HCT116 (cell line): ENCODE measurements around the gene RASSF3. TPM values are rescaled to one million over a fixed set of nuclear protein-coding genes. Genes with fewer than 3 reads are reported as not detected.

Experiments
- ATAC-seq: fragments of 200-7000 bp; cut with Tn5 transposase; 2 replicates; pipeline ENCODE4 v1.9.1; 2020; ENCODE audit warnings: mild to moderate bottlenecking, moderate library complexity
- BruUV-seq: library from RNA; stranded (reverse); fragments of 400-500 nt; replicated peaks from 2 replicates; lab custom pipeline; 2021; lab: Mats Ljungman, UMichigan
- CTCF ChIA-PET: fragments of 300-600 bp; sonication (Branson Sonifier 250); formaldehyde crosslinking; loops from one replicate; lab custom pipeline; 2021; ENCODE audit warnings: antibody characterized with exemption; lab: Charles Lee
- POLR2A ChIA-PET: fragments of 300-600, 350-600 bp; sonication (Branson Sonifier 250); formaldehyde crosslinking; loops from one replicate; lab custom pipeline; 2021; ENCODE audit warnings: antibody characterized with exemption; lab: Charles Lee
- RAD21 ChIA-PET, 2 experiments: fragments of 300-600 bp; sonication (Branson Sonifier 250); formaldehyde crosslinking; loops; one replicate each; lab custom pipeline; 2023; ENCODE audit warnings: low total read pairs in 2 of 2; ENCODE audit not compliant: uncharacterized antibody in 2 of 2, unreplicated experiment in 2 of 2, low non-redundant PET in 1 of 2; lab: Charles Lee
- DNase-seq: peaks from one replicate; pipeline ENCODE4 v3.0.0-alpha.2; 2010; ENCODE audit warnings: low read depth, low spot score
- H2AFZ ChIP-seq: fragments of 200-600 bp; shearing (Covaris generic), sonication (generic); 2 replicates; pipeline ENCODE4 v1.6.1; 2017; ENCODE audit warnings: low read depth, mixed run types, mixed read lengths, antibody characterized with exemption, low read length; ENCODE audit not compliant: poor library complexity, severe bottlenecking
- H3K27ac ChIP-seq: 2 replicates; pipeline ENCODE4 v1.5.1; 2012; ENCODE audit warnings: low read depth, low read length
- H3K27me3 ChIP-seq: fragments of 200-600 bp; sonication (generic); 2 replicates; pipeline ENCODE4 v1.6.1; 2016; ENCODE audit warnings: mixed run types, low read length, mixed read lengths; ENCODE audit not compliant: insufficient read depth
- H3K36me3 ChIP-seq, 2 experiments: fragments of 200-500 bp in 1 of 2; fragments of 200-600 bp in 1 of 2; sonication (Bioruptor generic) in 1 of 2; sonication (generic) in 1 of 2; 2 replicates each; pipeline versions ENCODE4 v1.5.1 to v1.6.1; 2014 to 2016; ENCODE audit warnings: low read length in 2 of 2, inconsistent platforms in 1 of 2, mixed read lengths in 1 of 2, mixed run types in 1 of 2; ENCODE audit not compliant: insufficient read depth in 2 of 2, control insufficient read depth in 1 of 2
- H3K4me1 ChIP-seq, 2 experiments: fragments of 200-600 bp in 1 of 2; sonication (generic) in 1 of 2; 2 replicates each; pipeline versions ENCODE4 v1.5.1 to v1.6.1; 2012 to 2017; ENCODE audit warnings: low read length in 2 of 2, inconsistent platforms in 1 of 2, mild to moderate bottlenecking in 1 of 2, mixed read lengths in 1 of 2, mixed run types in 1 of 2, moderate library complexity in 1 of 2; ENCODE audit not compliant: insufficient read depth in 2 of 2, control insufficient read depth in 1 of 2
- H3K4me2 ChIP-seq: fragments of 200-600 bp; sonication (generic); 2 replicates; pipeline ENCODE4 v1.6.1; 2017; ENCODE audit warnings: mixed run types, low read length, mixed read lengths
- H3K4me3 ChIP-seq, 2 experiments: fragments of 200-600 bp in 1 of 2; sonication (generic) in 1 of 2; replicated peaks in 1 of 2; 2 replicates each; pipeline ENCODE4 v1.5.1; 2011 to 2016; ENCODE audit warnings: low read length in 2 of 2, control low read depth in 1 of 2, low read depth in 1 of 2, mild to moderate bottlenecking in 1 of 2, mixed read lengths in 1 of 2, mixed run types in 1 of 2
- H3K79me2 ChIP-seq: fragments of 200-600 bp; sonication (generic); 2 replicates; pipeline ENCODE4 v1.6.1; 2017; ENCODE audit warnings: mild to moderate bottlenecking, mixed run types, low read length, moderate library complexity, mixed read lengths; ENCODE audit not compliant: insufficient read depth
- H3K9ac ChIP-seq: fragments of 200-600 bp; sonication (generic); 2 replicates; pipeline ENCODE4 v1.6.1; 2016; ENCODE audit warnings: low read length, mixed read lengths
- H3K9me2 ChIP-seq: fragments of 200-600 bp; sonication (generic), shearing (Covaris generic); 2 replicates; pipeline ENCODE4 v1.6.1; 2017; ENCODE audit warnings: mixed run types, mild to moderate bottlenecking, moderate library complexity; ENCODE audit not compliant: insufficient read depth
- H3K9me3 ChIP-seq, 2 experiments: fragments of 200-500 bp in 1 of 2; fragments of 200-600 bp in 1 of 2; sonication (Bioruptor generic) in 1 of 2; sonication (generic) in 1 of 2; 2 replicates each; pipeline ENCODE4 v1.6.1; 2014 to 2017; ENCODE audit warnings: low read length in 2 of 2, mixed read lengths in 2 of 2, inconsistent platforms in 1 of 2, low read depth in 1 of 2, mild to moderate bottlenecking in 1 of 2, mixed run types in 1 of 2, moderate library complexity in 1 of 2; ENCODE audit not compliant: control insufficient read depth in 1 of 2, insufficient read depth in 1 of 2
- H4K20me1 ChIP-seq: fragments of 200-600 bp; sonication (generic), shearing (Covaris generic); 2 replicates; pipeline ENCODE4 v1.6.1; 2017; ENCODE audit warnings: mixed run types, mild to moderate bottlenecking, moderate library complexity; ENCODE audit not compliant: insufficient read depth
- CBX3 ChIP-seq: IDR thresholded peaks from 2 replicates; pipeline ENCODE4 v1.6.1; 2012; ENCODE audit warnings: low read depth
- EGR1 ChIP-seq: IDR thresholded peaks from 2 replicates; pipeline ENCODE4 v1.6.1; 2012; ENCODE audit warnings: low read depth
- ELF1 ChIP-seq: IDR thresholded peaks from 2 replicates; pipeline ENCODE4 v1.6.1; 2012; ENCODE audit warnings: low read depth, borderline replicate concordance
- EZH2 ChIP-seq: fragments of 200-600 bp; sonication (generic); IDR thresholded peaks from 2 replicates; pipeline ENCODE4 v1.6.1; 2017; ENCODE audit warnings: antibody characterized with exemption, mixed run types
- FOSL1 ChIP-seq: IDR thresholded peaks from 2 replicates; pipeline ENCODE4 v1.6.1; 2012; ENCODE audit warnings: low read depth
- JUND ChIP-seq: IDR thresholded peaks from 2 replicates; pipeline ENCODE4 v1.6.1; 2012
- MAX ChIP-seq: IDR thresholded peaks from 2 replicates; pipeline ENCODE4 v1.6.1; 2012
- POLR2A ChIP-seq: IDR thresholded peaks from 2 replicates; pipeline ENCODE4 v1.7.0; 2011; ENCODE audit warnings: borderline replicate concordance; ENCODE audit not compliant: insufficient read depth, insufficient read length; ENCODE audit errors: extremely low read depth
- POLR2AphosphoS5 ChIP-seq: IDR thresholded peaks from 2 replicates; pipeline ENCODE4 v1.6.1; 2011; ENCODE audit warnings: mild to moderate bottlenecking, low read depth, low read length, moderate library complexity
- RAD21 ChIP-seq: IDR thresholded peaks from 2 replicates; pipeline ENCODE4 v1.6.1; 2012; ENCODE audit warnings: low read depth, mild to moderate bottlenecking
- SIN3A ChIP-seq: IDR thresholded peaks from 2 replicates; pipeline ENCODE4 v1.6.1; 2012; ENCODE audit warnings: low read depth
- SP1 ChIP-seq: IDR thresholded peaks from 2 replicates; pipeline ENCODE4 v1.6.1; 2012; ENCODE audit warnings: low read depth
- SRF ChIP-seq: IDR thresholded peaks from 2 replicates; pipeline ENCODE4 v1.6.1; 2012; ENCODE audit warnings: low read depth
- YY1 ChIP-seq: IDR thresholded peaks from 2 replicates; pipeline ENCODE4 v1.6.1; 2011; ENCODE audit warnings: low read length, low read depth, moderate library complexity, mild to moderate bottlenecking; ENCODE audit not compliant: insufficient replicate concordance; ENCODE audit errors: extremely low read depth
- ZBTB33 ChIP-seq: IDR thresholded peaks from 2 replicates; pipeline ENCODE4 v1.6.1; 2011; ENCODE audit warnings: mild to moderate bottlenecking, low read length, moderate library complexity; ENCODE audit not compliant: insufficient replicate concordance; ENCODE audit errors: extremely low read depth
- ZFX ChIP-seq: fragments of 450-650 bp; IDR thresholded peaks from 2 replicates; pipeline ENCODE4 v1.6.1; 2017
- ZNF274 ChIP-seq: fragments of 200-500 bp; sonication (Bioruptor generic); IDR thresholded peaks from 2 replicates; pipeline ENCODE4 v1.6.1; 2014; ENCODE audit warnings: mild to moderate bottlenecking, low read depth, low read length, inconsistent platforms
- intact Hi-C: fragments of 100-400 bp; cut with micrococcal nuclease; formaldehyde crosslinking; loops from 2 replicates; pipeline ENCODE4 v1.10.0; 2022
- total RNA-seq: library from RNA; stranded (reverse); gene quantifications from one replicate; pipeline ENCODE4 v1.2.1, GENCODE V29; 2021; ENCODE audit not compliant: unreplicated experiment
- TF ChIP-seq, protein P1 (sequence below), 3 experiments: fragments of 200-600 bp in 1 of 3; sonication (generic) in 1 of 3; IDR thresholded peaks in 2 of 3; conservative IDR thresholded peaks in 1 of 3; 2 replicates each; pipeline ENCODE4 v1.5.1; 2012 to 2017; ENCODE audit warnings: low read depth in 2 of 3, low read length in 2 of 3, antibody characterized with exemption in 1 of 3, borderline replicate concordance in 1 of 3, control low read depth in 1 of 3, mild to moderate bottlenecking in 1 of 3, mixed read lengths in 1 of 3, mixed run types in 1 of 3, moderate library complexity in 1 of 3; ENCODE audit not compliant: insufficient read depth in 1 of 3
- TF ChIP-seq, protein P2 (sequence below): IDR thresholded peaks from 2 replicates; pipeline ENCODE4 v1.6.1; 2012; ENCODE audit warnings: low read depth
- TF ChIP-seq, protein P3 (sequence below): IDR thresholded peaks from 2 replicates; pipeline ENCODE4 v1.6.1; 2012

RASSF3 gene
- total RNA-seq, 1 experiment from 2014 or later, result 67.1 TPM

GRCh38 chr12:64691795-64692583, 81.7 kb downstream of the RASSF3 start:
- POLR2A ChIA-PET, result no interaction called here
- intact Hi-C loops, result loop anchor here (10.0 kb wide), 1 partner anchor 867 kb away; no protein-coding TSS in a partner anchor
- ATAC-seq, result no peak

More at GRCh38 chr12:64691795-64692583, 81.7 kb downstream of the RASSF3 start:
- Histone ChIP-seq H3K4me1 (peaks cover 7 to 18% of the 10 kb centered on the region in 2 experiments; a peak in 2 of 4 replicates), H2AFZ (no peak overlapping the region), H3K79me2 (peaks cover 13% of the 10 kb centered on the region), H3K36me3 (peaks cover 15 to 31% of the 10 kb centered on the region in 2 experiments; a peak in 3 of 4 replicates), H3K9me3 (no peaks in the 10 kb centered on the region), H3K27ac (no peak overlapping the region), H3K4me2 (no peak overlapping the region), H3K27me3 (no peaks in the 10 kb centered on the region), H3K4me3 (no peak overlapping the region), H3K9ac (no peak overlapping the region), H4K20me1 (0 out of 2 replicates have a peak, but pooled peaks cover 3% of the 10 kb centered on the region), H3K9me2 (no peaks in the 10 kb centered on the region)
- RAD21 ChIA-PET, result no interaction called here
- DNase-seq, result no peak
- CTCF ChIA-PET, result interaction anchor here (1.0 kb wide), 1 partner anchor 142 kb away, joined by 4 read pairs; no protein-coding TSS in a partner anchor
- no peak for TF ChIP-seq ZBTB33
- no peak for TF ChIP-seq EZH2
- TF ChIP-seq MAX, result no peak
- TF ChIP-seq POLR2AphosphoS5, result no peak
- TF ChIP-seq POLR2A, result no peak
- TF ChIP-seq SRF, result no peak
- TF ChIP-seq, protein P1, sequence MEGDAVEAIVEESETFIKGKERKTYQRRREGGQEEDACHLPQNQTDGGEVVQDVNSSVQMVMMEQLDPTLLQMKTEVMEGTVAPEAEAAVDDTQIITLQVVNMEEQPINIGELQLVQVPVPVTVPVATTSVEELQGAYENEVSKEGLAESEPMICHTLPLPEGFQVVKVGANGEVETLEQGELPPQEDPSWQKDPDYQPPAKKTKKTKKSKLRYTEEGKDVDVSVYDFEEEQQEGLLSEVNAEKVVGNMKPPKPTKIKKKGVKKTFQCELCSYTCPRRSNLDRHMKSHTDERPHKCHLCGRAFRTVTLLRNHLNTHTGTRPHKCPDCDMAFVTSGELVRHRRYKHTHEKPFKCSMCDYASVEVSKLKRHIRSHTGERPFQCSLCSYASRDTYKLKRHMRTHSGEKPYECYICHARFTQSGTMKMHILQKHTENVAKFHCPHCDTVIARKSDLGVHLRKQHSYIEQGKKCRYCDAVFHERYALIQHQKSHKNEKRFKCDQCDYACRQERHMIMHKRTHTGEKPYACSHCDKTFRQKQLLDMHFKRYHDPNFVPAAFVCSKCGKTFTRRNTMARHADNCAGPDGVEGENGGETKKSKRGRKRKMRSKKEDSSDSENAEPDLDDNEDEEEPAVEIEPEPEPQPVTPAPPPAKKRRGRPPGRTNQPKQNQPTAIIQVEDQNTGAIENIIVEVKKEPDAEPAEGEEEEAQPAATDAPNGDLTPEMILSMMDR (IDR thresholded peaks at IDR 0.05 in 2 of 3, conservative IDR thresholded peaks at IDR 0.05 in 1 of 3; ENCODE audit: borderline replicate concordance in 1 of 3, insufficient read depth in 1 of 3, low read depth in 2 of 3, low read length in 2 of 3), result no peak
- no peak for TF ChIP-seq ZNF274
- TF ChIP-seq, protein P2, sequence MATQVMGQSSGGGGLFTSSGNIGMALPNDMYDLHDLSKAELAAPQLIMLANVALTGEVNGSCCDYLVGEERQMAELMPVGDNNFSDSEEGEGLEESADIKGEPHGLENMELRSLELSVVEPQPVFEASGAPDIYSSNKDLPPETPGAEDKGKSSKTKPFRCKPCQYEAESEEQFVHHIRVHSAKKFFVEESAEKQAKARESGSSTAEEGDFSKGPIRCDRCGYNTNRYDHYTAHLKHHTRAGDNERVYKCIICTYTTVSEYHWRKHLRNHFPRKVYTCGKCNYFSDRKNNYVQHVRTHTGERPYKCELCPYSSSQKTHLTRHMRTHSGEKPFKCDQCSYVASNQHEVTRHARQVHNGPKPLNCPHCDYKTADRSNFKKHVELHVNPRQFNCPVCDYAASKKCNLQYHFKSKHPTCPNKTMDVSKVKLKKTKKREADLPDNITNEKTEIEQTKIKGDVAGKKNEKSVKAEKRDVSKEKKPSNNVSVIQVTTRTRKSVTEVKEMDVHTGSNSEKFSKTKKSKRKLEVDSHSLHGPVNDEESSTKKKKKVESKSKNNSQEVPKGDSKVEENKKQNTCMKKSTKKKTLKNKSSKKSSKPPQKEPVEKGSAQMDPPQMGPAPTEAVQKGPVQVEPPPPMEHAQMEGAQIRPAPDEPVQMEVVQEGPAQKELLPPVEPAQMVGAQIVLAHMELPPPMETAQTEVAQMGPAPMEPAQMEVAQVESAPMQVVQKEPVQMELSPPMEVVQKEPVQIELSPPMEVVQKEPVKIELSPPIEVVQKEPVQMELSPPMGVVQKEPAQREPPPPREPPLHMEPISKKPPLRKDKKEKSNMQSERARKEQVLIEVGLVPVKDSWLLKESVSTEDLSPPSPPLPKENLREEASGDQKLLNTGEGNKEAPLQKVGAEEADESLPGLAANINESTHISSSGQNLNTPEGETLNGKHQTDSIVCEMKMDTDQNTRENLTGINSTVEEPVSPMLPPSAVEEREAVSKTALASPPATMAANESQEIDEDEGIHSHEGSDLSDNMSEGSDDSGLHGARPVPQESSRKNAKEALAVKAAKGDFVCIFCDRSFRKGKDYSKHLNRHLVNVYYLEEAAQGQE, result no peak
- no peak for TF ChIP-seq EGR1
- TF ChIP-seq JUND, result no peak
- no peak for TF ChIP-seq FOSL1
- TF ChIP-seq SP1, result no peak
- no peak for TF ChIP-seq RAD21
- no peak for TF ChIP-seq YY1
- no peak for TF ChIP-seq ELF1
- no peak for TF ChIP-seq SIN3A
- no peak for TF ChIP-seq CBX3
- TF ChIP-seq, protein P3, sequence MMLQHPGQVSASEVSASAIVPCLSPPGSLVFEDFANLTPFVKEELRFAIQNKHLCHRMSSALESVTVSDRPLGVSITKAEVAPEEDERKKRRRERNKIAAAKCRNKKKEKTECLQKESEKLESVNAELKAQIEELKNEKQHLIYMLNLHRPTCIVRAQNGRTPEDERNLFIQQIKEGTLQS, result no peak
- no peak for TF ChIP-seq ZFX
- no TSS peak for BruUV-seq
